ENCODE data around the gene SPR. TPM values are rescaled to one million over a fixed set of nuclear protein-coding genes. Genes with fewer than 3 reads are reported as not detected.

Gene SPR
- total and polyA plus RNA-seq, 2 of the 13 experiments (the other 11 are each of a cell fraction or from before 2014, with no cell fraction given) = 34.0 to 96.0 TPM

GRCh38 chr2:72887032-72887739, at the start of gene SPR (continued):
- no peak for TF ChIP-seq SNAI1 (CRISPR knock-in tag; IDR thresholded peaks at IDR 0.05; ENCODE audit: borderline replicate concordance)
- peak; percentile 14 for TF ChIP-seq MED1 (CRISPR knock-in tag; IDR thresholded peaks at IDR 0.05)
- TF ChIP-seq FLYWCH1 (CRISPR knock-in tag; IDR thresholded peaks at IDR 0.05) = no peak
- TF ChIP-seq ZNF530 (CRISPR knock-in tag; IDR thresholded peaks at IDR 0.05; ENCODE audit: low read depth) = no peak
- TF ChIP-seq, protein P1, sequence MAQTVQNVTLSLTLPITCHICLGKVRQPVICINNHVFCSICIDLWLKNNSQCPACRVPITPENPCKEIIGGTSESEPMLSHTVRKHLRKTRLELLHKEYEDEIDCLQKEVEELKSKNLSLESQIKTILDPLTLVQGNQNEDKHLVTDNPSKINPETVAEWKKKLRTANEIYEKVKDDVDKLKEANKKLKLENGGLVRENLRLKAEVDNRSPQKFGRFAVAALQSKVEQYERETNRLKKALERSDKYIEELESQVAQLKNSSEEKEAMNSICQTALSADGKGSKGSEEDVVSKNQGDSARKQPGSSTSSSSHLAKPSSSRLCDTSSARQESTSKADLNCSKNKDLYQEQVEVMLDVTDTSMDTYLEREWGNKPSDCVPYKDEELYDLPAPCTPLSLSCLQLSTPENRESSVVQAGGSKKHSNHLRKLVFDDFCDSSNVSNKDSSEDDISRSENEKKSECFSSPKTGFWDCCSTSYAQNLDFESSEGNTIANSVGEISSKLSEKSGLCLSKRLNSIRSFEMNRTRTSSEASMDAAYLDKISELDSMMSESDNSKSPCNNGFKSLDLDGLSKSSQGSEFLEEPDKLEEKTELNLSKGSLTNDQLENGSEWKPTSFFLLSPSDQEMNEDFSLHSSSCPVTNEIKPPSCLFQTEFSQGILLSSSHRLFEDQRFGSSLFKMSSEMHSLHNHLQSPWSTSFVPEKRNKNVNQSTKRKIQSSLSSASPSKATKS (CRISPR knock-in tag; IDR thresholded peaks at IDR 0.05) = peak; percentile 52; the same call in 1 of the 2 replicates
- 0 out of 2 replicates have a peak, but pooled peaks have one; percentile 5 for TF ChIP-seq ZNF552 (CRISPR knock-in tag; IDR thresholded peaks at IDR 0.05; ENCODE audit: borderline replicate concordance)
- 0 out of 2 replicates have a peak, but pooled peaks have one; percentile 14 for TF ChIP-seq SIX1 (CRISPR knock-in tag; IDR thresholded peaks at IDR 0.05; ENCODE audit: borderline replicate concordance)
- TF ChIP-seq PITX1 (CRISPR knock-in tag; IDR thresholded peaks at IDR 0.05) = no peak; the same call in 1 of the 2 replicates
- TF ChIP-seq HNRNPK (IDR thresholded peaks at IDR 0.05; ENCODE audit: low read depth, low read length, poor library complexity, severe bottlenecking) = no peak
- TF ChIP-seq ZMAT3 (CRISPR knock-in tag; conservative IDR thresholded peaks at IDR 0.05) = peak; percentile 79; the same call in 1 of the 2 replicates
- TF ChIP-seq, protein P2, sequence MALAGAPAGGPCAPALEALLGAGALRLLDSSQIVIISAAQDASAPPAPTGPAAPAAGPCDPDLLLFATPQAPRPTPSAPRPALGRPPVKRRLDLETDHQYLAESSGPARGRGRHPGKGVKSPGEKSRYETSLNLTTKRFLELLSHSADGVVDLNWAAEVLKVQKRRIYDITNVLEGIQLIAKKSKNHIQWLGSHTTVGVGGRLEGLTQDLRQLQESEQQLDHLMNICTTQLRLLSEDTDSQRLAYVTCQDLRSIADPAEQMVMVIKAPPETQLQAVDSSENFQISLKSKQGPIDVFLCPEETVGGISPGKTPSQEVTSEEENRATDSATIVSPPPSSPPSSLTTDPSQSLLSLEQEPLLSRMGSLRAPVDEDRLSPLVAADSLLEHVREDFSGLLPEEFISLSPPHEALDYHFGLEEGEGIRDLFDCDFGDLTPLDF (CRISPR knock-in tag; IDR thresholded peaks at IDR 0.05) = peak; percentile 44; the same call in 1 of the 2 replicates
- no peak; the same call in 1 of the 2 replicates for TF ChIP-seq CSRNP1 (CRISPR knock-in tag; IDR thresholded peaks at IDR 0.05)
- no peak for TF ChIP-seq MTF2 (CRISPR knock-in tag; IDR thresholded peaks at IDR 0.05; ENCODE audit: borderline replicate concordance)
- TF ChIP-seq CEBPB (IDR thresholded peaks at IDR 0.05; ENCODE audit: borderline replicate concordance, low read depth, low read length) = no peak
- TF ChIP-seq THAP8 (CRISPR knock-in tag; IDR thresholded peaks at IDR 0.05; ENCODE audit: borderline replicate concordance) = no peak
- no peak for TF ChIP-seq RAD51 (IDR thresholded peaks at IDR 0.05; ENCODE audit: borderline replicate concordance)
- peak; percentile 26; the same call in 1 of the 2 replicates for TF ChIP-seq FOXA3 (CRISPR knock-in tag; IDR thresholded peaks at IDR 0.05)
- no peak; the same call in 1 of the 2 replicates for TF ChIP-seq HMGXB3 (CRISPR knock-in tag; IDR thresholded peaks at IDR 0.05; ENCODE audit: borderline replicate concordance)
- no peak for TF ChIP-seq POLR2AphosphoS2 (IDR thresholded peaks at IDR 0.05; ENCODE audit: low read depth, low read length)
